ENCODE measurements around the gene NCAM1.

DNA sequence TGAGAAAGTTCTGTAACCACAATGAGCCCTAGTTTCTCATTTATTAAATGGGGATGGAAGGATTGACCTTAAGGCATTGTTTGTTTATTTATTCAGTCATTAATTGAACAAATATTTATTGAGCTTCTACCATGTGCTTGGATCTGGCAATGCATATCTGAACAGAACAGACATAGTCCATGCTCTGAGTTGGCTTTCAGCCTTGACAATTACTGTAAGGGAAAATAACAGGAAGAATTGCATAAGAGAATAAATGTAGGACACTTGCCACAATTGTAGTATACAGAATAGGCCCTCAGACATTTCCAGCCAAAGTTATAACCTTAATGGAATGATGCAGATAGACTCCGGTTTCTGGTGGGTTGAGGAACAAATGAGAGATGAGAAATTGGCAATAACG is 192.6 kb downstream of the NCAM1 start:
- TF ChIP-seq, protein P1, sequence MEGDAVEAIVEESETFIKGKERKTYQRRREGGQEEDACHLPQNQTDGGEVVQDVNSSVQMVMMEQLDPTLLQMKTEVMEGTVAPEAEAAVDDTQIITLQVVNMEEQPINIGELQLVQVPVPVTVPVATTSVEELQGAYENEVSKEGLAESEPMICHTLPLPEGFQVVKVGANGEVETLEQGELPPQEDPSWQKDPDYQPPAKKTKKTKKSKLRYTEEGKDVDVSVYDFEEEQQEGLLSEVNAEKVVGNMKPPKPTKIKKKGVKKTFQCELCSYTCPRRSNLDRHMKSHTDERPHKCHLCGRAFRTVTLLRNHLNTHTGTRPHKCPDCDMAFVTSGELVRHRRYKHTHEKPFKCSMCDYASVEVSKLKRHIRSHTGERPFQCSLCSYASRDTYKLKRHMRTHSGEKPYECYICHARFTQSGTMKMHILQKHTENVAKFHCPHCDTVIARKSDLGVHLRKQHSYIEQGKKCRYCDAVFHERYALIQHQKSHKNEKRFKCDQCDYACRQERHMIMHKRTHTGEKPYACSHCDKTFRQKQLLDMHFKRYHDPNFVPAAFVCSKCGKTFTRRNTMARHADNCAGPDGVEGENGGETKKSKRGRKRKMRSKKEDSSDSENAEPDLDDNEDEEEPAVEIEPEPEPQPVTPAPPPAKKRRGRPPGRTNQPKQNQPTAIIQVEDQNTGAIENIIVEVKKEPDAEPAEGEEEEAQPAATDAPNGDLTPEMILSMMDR (IDR thresholded peaks at IDR 0.05): no peak
- TF ChIP-seq POLR2A (IDR thresholded peaks at IDR 0.05): no peak

Data from Peyer's patch (tissue), 4 donors.